ENCODE measurements around the gene CLCA1. TPM values are rescaled to one million over a fixed set of nuclear protein-coding genes. Genes with fewer than 3 reads are reported as not detected.

CLCA1 gene
- total RNA-seq, 1 donor from 2014 or later, result not detected

GRCh38 chr1:86472767-86473166 is 4.0 kb downstream of the CLCA1 start:
- Histone ChIP-seq H3K27ac (no peak overlapping the region), H3K4me1 (no peaks in the 10 kb centered on the region), H3K36me3 (no peaks in the 10 kb centered on the region), H3K9me3 (no peaks in the 10 kb centered on the region), H3K4me3 (no peak overlapping the region), H3K27me3 (no peaks in the 10 kb centered on the region)
- DNase-seq, result no peak
- TF ChIP-seq CTCF (IDR thresholded peaks at IDR 0.05), result no peak
- ATAC-seq, result no peak
- intact Hi-C loops (cut with DNase I), result no loop called here

GRCh38 chr1:86477256-86477655 is 8.5 kb downstream of the CLCA1 start:
- intact Hi-C loops (cut with DNase I), result no loop called here
- TF ChIP-seq CTCF (IDR thresholded peaks at IDR 0.05), result no peak
- no peak for ATAC-seq

GRCh38 chr1:86477682-86478081 is 9.0 kb downstream of the CLCA1 start:
- TF ChIP-seq CTCF (IDR thresholded peaks at IDR 0.05), result no peak
- no peak for ATAC-seq
- intact Hi-C loops (cut with DNase I), result no loop called here

More at GRCh38 chr1:86477256-86477655, 8.5 kb downstream of the CLCA1 start:
- no peak for DNase-seq
- Histone ChIP-seq H3K4me1 (no peaks in the 10 kb centered on the region), H3K36me3 (no peaks in the 10 kb centered on the region), H3K27me3 (no peaks in the 10 kb centered on the region), H3K27ac (no peak overlapping the region), H3K4me3 (no peak overlapping the region), H3K9me3 (no peaks in the 10 kb centered on the region)

GRCh38 chr1:86478416-86479156 is 9.9 kb downstream of the CLCA1 start:
- DNase-seq (no peak), ATAC-seq (no peak)
- Histone ChIP-seq H3K27me3 (no peaks in the 10 kb centered on the region), H3K4me3 (no peak overlapping the region), H3K36me3 (no peaks in the 10 kb centered on the region), H3K9me3 (no peaks in the 10 kb centered on the region), H3K27ac (no peak overlapping the region), H3K4me1 (no peaks in the 10 kb centered on the region)
- TF ChIP-seq CTCF (IDR thresholded peaks at IDR 0.05), result no peak
- intact Hi-C loops (cut with DNase I), result no loop called here

More at GRCh38 chr1:86477682-86478081, 9.0 kb downstream of the CLCA1 start:
- H3K27me3 ChIP-seq, result no peaks in the 10 kb centered on the region
- H3K4me3 ChIP-seq, result no peak overlapping the region
- no peaks in the 10 kb centered on the region for H3K4me1 ChIP-seq
- no peak overlapping the region for H3K27ac ChIP-seq
- no peaks in the 10 kb centered on the region for H3K36me3 ChIP-seq
- H3K9me3 ChIP-seq, result no peaks in the 10 kb centered on the region
- no peak for DNase-seq

GRCh38 chr1:86481966-86482365 is 13.2 kb downstream of the CLCA1 start:
- Histone ChIP-seq H3K4me3 (no peak overlapping the region), H3K9me3 (no peaks in the 10 kb centered on the region), H3K4me1 (no peaks in the 10 kb centered on the region), H3K27ac (no peak overlapping the region), H3K27me3 (no peaks in the 10 kb centered on the region), H3K36me3 (no peaks in the 10 kb centered on the region)
- TF ChIP-seq CTCF (IDR thresholded peaks at IDR 0.05), result no peak
- ATAC-seq (no peak), DNase-seq (no peak)
- intact Hi-C loops (cut with DNase I), result no loop called here

Measured in upper lobe of right lung (tissue), 1 donor.